DOHH2 (cell line): Measurements from ENCODE around the gene SSUH2.

Source experiments
- EZH2phosphoT487 ChIP-seq: fragments of 200-600 bp; sonication (generic); IDR thresholded peaks from 2 replicates; pipeline ENCODE4 v1.6.1; 2017; ENCODE audit warnings: borderline replicate concordance, mild to moderate bottlenecking, antibody characterized with exemption, low read length, moderate library complexity, mixed read lengths
- TF ChIP-seq, protein P1 (sequence below): fragments of 200-600 bp; sonication (generic); IDR thresholded peaks from one replicate; pipeline ENCODE4 v1.5.1; 2014; ENCODE audit warnings: antibody characterized with exemption, mild to moderate bottlenecking, low read depth, low read length; ENCODE audit not compliant: poor library complexity, severe bottlenecking

GRCh38 chr3:8597219-8597853, 47.3 kb downstream of the SSUH2 start:
- TF ChIP-seq, protein P1, sequence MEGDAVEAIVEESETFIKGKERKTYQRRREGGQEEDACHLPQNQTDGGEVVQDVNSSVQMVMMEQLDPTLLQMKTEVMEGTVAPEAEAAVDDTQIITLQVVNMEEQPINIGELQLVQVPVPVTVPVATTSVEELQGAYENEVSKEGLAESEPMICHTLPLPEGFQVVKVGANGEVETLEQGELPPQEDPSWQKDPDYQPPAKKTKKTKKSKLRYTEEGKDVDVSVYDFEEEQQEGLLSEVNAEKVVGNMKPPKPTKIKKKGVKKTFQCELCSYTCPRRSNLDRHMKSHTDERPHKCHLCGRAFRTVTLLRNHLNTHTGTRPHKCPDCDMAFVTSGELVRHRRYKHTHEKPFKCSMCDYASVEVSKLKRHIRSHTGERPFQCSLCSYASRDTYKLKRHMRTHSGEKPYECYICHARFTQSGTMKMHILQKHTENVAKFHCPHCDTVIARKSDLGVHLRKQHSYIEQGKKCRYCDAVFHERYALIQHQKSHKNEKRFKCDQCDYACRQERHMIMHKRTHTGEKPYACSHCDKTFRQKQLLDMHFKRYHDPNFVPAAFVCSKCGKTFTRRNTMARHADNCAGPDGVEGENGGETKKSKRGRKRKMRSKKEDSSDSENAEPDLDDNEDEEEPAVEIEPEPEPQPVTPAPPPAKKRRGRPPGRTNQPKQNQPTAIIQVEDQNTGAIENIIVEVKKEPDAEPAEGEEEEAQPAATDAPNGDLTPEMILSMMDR = no peak
- no peak for TF ChIP-seq EZH2phosphoT487
